ENCODE results near the gene LAMB2.

Gene LAMB2

GRCh38 chr3:49120096-49120437 is 12.8 kb downstream of the LAMB2 start:
- DNase-seq, result no peak

- no peak for DNase-seq
These were observed 13.4 kb downstream of the LAMB2 start for GRCh38 chr3:49119439-49119838.

GRCh38 chr3:49119036-49119435 is 13.8 kb downstream of the LAMB2 start:
- no peak for DNase-seq

- no peak for DNase-seq
These were observed 20.6 kb downstream of the LAMB2 start for GRCh38 chr3:49112262-49112661.

- no peak for DNase-seq
These were observed 21.5 kb downstream of the LAMB2 start for GRCh38 chr3:49111347-49111746.

GRCh38 chr3:49110780-49111179 is 22.1 kb downstream of the LAMB2 start:
- no peak for DNase-seq

- no peak for DNase-seq
These were observed 24.5 kb downstream of the LAMB2 start for GRCh38 chr3:49108346-49108745.

GRCh38 chr3:49104427-49105291 is 28.2 kb downstream of the LAMB2 start, which contains the start of gene QARS1:
QARS1 (minus strand) TSS chr3:49104757; CDS start chr3:49104733, 24 bp downstream.
- DNase-seq, result peak; percentile 84

GRCh38 chr3:49104052-49104426 is 28.8 kb downstream of the LAMB2 start:
- DNase-seq, result no peak

GRCh38 chr3:49100046-49100615 is 32.7 kb downstream of the LAMB2 start:
- DNase-seq, result no peak

- DNase-seq, result no peak
These were observed 33.8 kb downstream of the LAMB2 start for GRCh38 chr3:49098910-49099630.

- DNase-seq, result no peak
These were observed 34.4 kb downstream of the LAMB2 start for GRCh38 chr3:49098429-49098828.

GRCh38 chr3:49093853-49094767 is 38.7 kb downstream of the LAMB2 start, which contains the start of gene QRICH1:
QRICH1 (minus strand) TSS chr3:49094071; CDS start chr3:49077017, 17,054 bp downstream.
- DNase-seq, result peak; percentile 96

- peak; percentile 76 for DNase-seq
These were observed 39.7 kb downstream of the LAMB2 start for GRCh38 chr3:49092938-49093852.

GRCh38 chr3:49081429-49081828 is 51.4 kb downstream of the LAMB2 start:
- no peak for DNase-seq

- DNase-seq, result no peak
These were observed 53.6 kb downstream of the LAMB2 start for GRCh38 chr3:49079270-49079669.

- no peak for DNase-seq
These were observed 56.2 kb downstream of the LAMB2 start for GRCh38 chr3:49076646-49077045.

- DNase-seq, result no peak
These were observed 56.7 kb downstream of the LAMB2 start for GRCh38 chr3:49076116-49076515.

Data from central memory CD4-positive, alpha-beta T cell (primary cell).